IPS-18c (cell line): ENCODE results near the gene DNAJC6.

Experiments used
- H3K4me3 ChIP-seq: 2 replicates; pipeline ENCODE4 v1.7.0; 2013; ENCODE audit warnings: low read depth, mild to moderate bottlenecking, low read length, moderate library complexity; ENCODE audit not compliant: insufficient read depth
- H3K9me3 ChIP-seq: one replicate; pipeline ENCODE4 v1.6.1; 2013; ENCODE audit warnings: mild to moderate bottlenecking, low read length, moderate library complexity; ENCODE audit not compliant: control insufficient read depth, insufficient read depth

Gene DNAJC6

DNA sequence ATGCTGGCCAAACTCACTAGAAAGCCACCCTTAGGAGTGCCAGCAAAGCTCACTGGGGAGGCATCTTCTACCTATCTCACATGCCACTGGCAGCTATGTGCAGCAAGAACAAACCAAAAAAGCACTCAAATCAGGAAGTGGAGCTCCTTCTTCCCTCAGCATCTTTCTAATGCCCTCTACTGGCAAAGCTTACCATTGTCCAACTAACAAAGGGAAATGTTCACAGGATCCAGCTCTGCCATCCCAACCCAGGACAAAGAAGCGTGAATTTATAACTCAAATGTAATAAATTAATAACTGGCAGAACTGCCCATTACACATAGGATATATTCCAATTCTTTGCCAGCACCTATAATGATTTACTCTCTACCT is 150.0 kb downstream of the DNAJC6 start:
- H3K9me3 ChIP-seq = no peaks in the 10 kb centered on the region
- no peak overlapping the region for H3K4me3 ChIP-seq
